Measurements from ENCODE around the gene MCCC1.
A peak's percentile ranks its signal among the peaks of the same experiment; 100 is the strongest.
"Not testable (repeated sequence)": the region's sequence is repeated elsewhere in the genome, so short reads cannot be mapped to it uniquely, and the experiment has no call there.

MCCC1 gene

GRCh38 chr3:183101040-183101439 lies 1.7 kb upstream of the MCCC1 start:
- not testable (repeated sequence) for DNase-seq

DNA sequence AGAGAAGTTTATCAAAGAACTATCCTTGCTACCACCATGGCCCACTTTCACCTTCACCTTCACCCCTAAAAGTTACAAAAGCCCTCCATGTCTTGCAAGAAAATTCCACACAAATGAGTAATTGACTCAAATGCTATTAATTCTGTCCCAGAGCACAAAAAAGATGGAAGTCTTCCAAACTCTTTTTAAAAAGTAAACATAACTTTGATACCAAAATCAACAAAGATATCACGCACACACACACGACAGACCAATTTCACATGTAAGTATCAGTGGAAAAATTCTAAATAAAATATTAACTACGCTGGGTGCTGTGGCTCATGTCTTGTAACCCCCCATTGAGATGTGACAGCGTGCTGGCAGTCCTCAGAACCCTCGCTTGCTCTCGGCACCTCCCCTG lies 1.1 kb upstream of the MCCC1 start:
- no peak for DNase-seq

- no peak for DNase-seq
Observed at GRCh38 chr3:183099838-183100204, 525 bp upstream of the MCCC1 start.

- no peak for DNase-seq
Observed at GRCh38 chr3:183098536-183099025, 715 bp downstream of the MCCC1 start.

- DNase-seq = no peak
Observed at GRCh38 chr3:183094711-183095110, 4.6 kb downstream of the MCCC1 start.

DNA sequence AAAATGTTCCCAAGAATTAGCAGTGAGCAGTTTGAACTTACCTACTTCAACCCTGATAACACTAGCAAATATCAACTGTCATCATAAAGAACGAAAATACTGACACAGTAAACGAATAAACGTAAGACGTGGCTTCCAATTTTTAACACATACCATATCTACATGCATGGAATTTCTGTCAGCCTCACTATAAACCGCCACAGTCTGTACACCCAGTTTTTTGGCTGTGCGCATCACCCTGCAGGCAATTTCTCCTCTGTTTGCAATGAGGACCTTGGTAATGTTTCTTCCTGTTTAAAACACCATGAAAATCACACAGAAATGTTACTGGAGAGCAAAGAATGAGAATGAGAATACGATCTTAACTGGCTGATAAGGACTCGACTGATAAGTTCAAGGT lies 7.0 kb downstream of the MCCC1 start:
- no peak for DNase-seq

DNA sequence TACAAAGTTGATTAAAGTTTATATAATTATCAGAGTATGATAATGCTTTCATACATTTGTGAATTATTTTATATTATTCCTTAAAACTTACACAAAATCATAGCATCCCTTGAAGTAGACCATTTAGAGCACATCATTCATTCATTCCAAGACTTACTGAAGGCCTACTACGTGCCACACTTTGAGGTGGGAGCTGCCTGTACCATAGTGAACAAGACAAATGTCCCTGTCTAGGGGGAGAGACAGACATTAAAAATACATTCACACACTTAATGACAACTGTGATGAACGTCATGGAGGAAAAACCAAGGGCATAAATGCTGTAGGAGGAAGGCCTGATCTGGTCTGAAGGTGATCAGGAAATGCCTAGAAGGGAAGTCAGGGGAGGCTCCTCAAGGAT lies 12.1 kb downstream of the MCCC1 start:
- DNase-seq = no peak

DNA sequence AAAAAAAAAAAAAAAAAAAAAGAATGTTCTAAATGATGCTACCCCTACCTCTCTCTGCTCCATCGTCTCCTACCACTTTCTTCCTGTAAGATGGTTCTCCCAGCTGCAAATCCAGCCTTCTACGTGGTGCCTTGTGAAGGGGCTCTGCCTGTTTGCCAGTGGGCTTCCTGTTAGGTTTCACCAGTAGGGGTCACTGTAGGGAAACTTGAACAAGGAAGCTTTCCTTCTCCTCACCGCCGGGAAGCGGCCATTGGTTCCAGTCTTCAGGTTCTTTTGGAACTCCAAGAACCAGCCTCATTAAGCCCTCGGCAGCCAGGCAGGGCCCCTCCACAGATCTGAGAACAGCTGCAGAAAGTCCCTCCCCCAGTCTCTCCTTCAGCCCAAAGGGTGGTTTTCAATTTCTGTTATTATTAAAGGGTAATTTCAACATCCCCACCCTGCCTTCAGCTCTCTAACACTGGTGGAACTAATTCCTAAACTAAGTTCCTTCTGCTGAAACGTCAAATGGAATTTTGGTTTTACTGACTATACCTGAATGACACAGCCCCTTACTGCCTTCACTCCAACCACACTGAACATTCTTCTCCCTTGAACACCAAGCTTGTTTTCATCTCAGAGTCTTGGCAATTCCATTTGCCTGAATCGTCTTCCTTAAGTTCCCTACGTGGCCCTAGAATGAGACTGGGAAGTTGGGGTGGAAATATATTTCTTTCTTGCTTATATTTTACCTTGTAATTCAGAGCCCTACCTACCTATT lies 13.5 kb downstream of the MCCC1 start:
- peak; percentile 17 for DNase-seq

- no peak for DNase-seq
Observed at GRCh38 chr3:183082355-183082915, 16.9 kb downstream of the MCCC1 start.

GRCh38 chr3:183081459-183082183 lies 17.7 kb downstream of the MCCC1 start:
- DNase-seq = no peak

- no peak for DNase-seq
Observed at GRCh38 chr3:183080628-183081027, 18.7 kb downstream of the MCCC1 start.

GRCh38 chr3:183074881-183075280 lies 24.4 kb downstream of the MCCC1 start:
- DNase-seq = no peak

DNA sequence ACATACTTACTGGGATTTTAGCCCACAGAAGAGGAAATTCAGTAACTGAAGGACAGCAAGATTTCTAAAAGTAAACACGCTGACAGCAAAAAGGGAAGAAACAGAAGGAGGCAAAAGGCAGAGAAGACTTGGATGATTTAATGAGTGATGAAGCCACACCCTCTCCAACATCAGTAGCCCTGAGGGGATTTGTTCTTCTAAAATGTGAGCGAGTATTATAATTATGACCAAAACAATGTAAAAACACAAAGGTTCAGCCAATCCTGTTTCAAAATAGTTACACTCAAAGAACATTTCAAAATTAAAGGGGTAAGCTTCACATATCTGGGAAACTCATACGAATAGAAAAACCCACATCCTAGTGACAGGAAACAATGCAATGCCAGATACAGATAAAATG lies 25.0 kb downstream of the MCCC1 start:
- no peak for DNase-seq

DNA sequence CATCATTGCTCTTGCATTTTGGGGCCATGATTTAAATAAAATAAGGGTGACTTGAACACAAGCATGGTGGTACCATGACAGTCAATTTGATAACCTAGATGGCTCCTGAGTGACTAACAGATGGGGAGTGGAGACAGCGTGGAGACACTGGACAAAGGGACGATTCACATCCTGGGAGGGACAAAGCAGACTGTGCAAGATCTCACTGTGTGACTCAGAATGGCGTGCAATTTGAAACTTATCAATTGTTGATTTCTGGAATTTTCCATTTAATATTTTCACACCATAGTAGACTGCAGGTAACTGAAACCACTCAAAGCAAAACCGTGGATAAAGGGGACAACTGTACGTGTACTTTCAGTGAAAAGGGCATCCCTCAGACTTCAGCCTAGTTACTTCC lies 25.5 kb downstream of the MCCC1 start:
- DNase-seq = no peak

GRCh38 chr3:183070892-183071291 lies 28.4 kb downstream of the MCCC1 start:
- no peak for DNase-seq

- no peak for DNase-seq
Observed at GRCh38 chr3:183069086-183069485, 30.2 kb downstream of the MCCC1 start.

- DNase-seq = not testable (repeated sequence)
Observed at GRCh38 chr3:183066891-183067290, 32.4 kb downstream of the MCCC1 start.

DNA sequence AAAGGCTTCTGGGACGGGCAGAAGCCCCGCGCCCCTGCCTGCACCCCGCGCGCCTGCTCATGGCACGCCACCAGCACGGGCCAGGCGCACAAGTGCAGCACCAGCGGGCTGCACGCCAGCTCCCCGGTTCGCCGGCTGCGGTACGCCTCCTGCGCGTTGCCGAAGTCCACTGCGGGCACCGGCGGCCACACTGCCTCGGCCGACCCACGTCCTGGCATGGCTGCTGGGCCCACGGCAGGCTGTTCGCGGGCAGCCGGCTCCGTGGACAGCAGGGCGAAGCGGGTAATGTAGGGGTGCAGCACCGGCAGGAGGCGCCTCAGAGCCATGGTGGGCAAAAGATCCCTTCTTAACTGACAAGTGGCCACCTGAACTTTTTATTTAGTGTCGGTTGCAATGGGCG lies 34.8 kb downstream of the MCCC1 start:
- DNase-seq = no peak

GRCh38 chr3:183061391-183062172 lies 37.7 kb downstream of the MCCC1 start:
- no peak for DNase-seq

- no peak for DNase-seq
Observed at GRCh38 chr3:183058351-183058750, 40.9 kb downstream of the MCCC1 start.

DNA sequence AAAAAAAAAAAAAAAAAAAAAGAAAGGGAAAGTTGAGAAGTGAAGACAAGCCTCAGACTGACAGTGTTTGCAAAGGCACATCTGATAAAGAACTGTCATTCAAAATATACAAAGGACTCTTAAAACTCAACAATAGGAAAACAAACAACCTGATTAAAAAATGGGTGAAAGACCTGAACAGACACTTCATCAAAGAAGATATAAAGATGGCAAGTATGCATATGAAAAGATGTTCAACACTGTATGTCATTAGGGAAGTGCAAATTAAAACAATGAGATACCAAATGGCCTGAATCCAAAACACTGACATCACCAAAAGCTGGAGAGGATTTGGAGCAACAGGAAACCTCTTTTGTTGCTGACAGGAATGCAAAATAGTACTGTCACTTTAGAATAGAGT lies 48.6 kb downstream of the MCCC1 start:
- DNase-seq = no peak

DNA sequence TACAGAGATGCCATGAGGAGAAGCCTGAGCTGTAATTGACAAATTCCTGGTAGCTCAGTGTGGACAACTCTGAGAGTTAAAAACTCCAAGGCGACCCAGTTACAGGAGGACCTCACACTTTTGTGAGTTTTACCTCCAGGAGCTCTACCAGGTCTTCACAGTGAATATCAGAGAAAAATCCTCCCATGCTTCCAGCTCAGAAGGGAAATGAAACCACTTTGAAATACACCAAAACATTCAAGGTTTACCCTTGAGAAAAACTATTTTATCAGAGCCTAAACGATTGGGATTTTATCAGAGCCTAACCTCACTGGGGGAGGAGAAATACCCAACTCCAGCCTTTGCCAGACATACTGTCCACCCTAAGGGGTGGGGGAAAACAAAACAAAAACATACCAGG lies 52.4 kb downstream of the MCCC1 start:
- no peak for DNase-seq

DNA sequence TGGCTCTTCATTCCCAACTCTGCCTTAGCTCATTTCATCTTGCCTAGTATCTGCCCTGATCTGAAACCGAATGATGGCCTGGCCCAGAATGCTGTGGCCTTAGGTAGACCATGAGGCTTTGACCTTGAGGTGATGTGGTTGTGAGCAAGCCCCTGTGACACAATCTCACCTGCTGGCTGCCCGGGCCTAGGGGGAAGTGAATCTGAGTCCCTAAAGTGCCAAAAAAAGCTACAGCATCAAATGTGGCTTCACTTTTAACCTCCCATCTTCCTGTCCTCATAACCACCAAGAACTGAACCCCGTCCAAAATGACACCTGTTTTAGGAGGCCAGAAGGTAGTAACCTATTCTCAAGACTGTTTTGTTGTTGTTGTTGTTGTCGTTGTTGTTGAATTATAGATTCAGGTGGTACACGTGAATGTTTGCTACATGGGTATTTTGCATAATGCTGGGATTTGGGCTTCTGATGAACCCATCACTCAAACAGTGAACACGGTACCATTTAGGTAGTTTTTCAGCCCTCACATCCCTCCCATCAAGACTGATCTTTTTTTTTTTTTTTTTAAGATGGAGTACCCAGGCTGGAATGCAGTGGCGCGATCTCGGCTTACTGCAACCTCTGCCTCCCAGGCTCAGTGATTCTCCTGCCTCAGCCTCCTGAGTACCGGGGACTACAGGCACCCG lies 54.6 kb downstream of the MCCC1 start:
- DNase-seq = no peak

Data from stimulated activated CD4-positive, alpha-beta T cell treated with anti-CD3 and anti-CD28 coated beads, Interleukin-15, amount 100 ng/mL, for 24 hours (primary cell).